ENCODE results near the gene KDM6B. TPM values are rescaled to one million over a fixed set of nuclear protein-coding genes. Genes with fewer than 3 reads are reported as not detected.
"Not testable (repeated sequence)": the region's sequence is repeated elsewhere in the genome, so short reads cannot be mapped to it uniquely, and the experiment has no call there.

Gene KDM6B
- total and polyA plus RNA-seq, 7 experiments from 2014 or later, result 0.95 to 179 (median 119) TPM

- no peaks in the 10 kb centered on the region for H3K9me3 ChIP-seq (ENCODE audit: control insufficient read depth in 2 of 3, low read length in 3 of 3)
- ChIA-PET CTCF (interaction anchor here (0.7 to 9.1 kb wide), 6 partner anchors 16 to 198 kb away, joined by 3 to 133 read pairs (median 4); no protein-coding TSS in a partner anchor), POLR2A (interaction anchor here (0.7 to 1.6 kb wide), 5 partner anchors 10 to 374 kb away, joined by 3 to 4 read pairs (median 3); no protein-coding TSS in a partner anchor)
- ATAC-seq (no peak), DNase-seq (no peak)
- Mint-ChIP-seq H3K27me3 (no peaks in the 10 kb centered on the region), H3K36me3 (peaks cover 0 to 9% (median 3%) of the 10 kb centered on the region in 5 donors), H3K4me3 (no peak overlapping the region), H3K9me3 (no peaks in the 10 kb centered on the region), H3K27ac (peak overlapping the region in 1 of 9 donors; percentile 67), H3K4me1 (peaks cover 5 to 20% (median 10%) of the 10 kb centered on the region in 7 donors)
- no peaks in the 10 kb centered on the region for H3K27me3 ChIP-seq (ENCODE audit: control insufficient read depth in 2 of 2, insufficient read depth in 2 of 2, low read length in 2 of 2)
- H3K27ac ChIP-seq (ENCODE audit: low read depth, low read length), result peak overlapping the region; percentile 83
- H3K36me3 ChIP-seq (ENCODE audit: control insufficient read depth in 2 of 3, insufficient read depth in 3 of 3, low read length in 3 of 3), result no peaks in the 10 kb centered on the region
- intact Hi-C loops (cut with micrococcal nuclease), result loop anchor here in 1 of 2 donors (5.0 kb wide), 3 partner anchors 287 to 523 kb away; partner anchors contain the start of gene RPL26
- H3K4me1 ChIP-seq (ENCODE audit: control insufficient read depth in 2 of 2, insufficient read depth in 2 of 2, low read length in 2 of 2), result peaks cover 24 to 28% of the 10 kb centered on the region in 2 donors
- peak overlapping the region; percentile 70 for H3K4me3 ChIP-seq (ENCODE audit: low read length)
Observed at GRCh38 chr17:7859028-7859427, 25.0 kb downstream of the KDM6B start.

GRCh38 chr17:7862692-7863437 lies 28.8 kb downstream of the KDM6B start:
- Mint-ChIP-seq H3K9me3 (no peaks in the 10 kb centered on the region), H3K27me3 (no peaks in the 10 kb centered on the region), H3K4me3 (no peak overlapping the region), H3K4me1 (peaks cover 16 to 32% (median 27%) of the 10 kb centered on the region in 7 donors), H3K36me3 (peaks cover 0 to 18% (median 3%) of the 10 kb centered on the region in 5 donors), H3K27ac (peak overlapping the region in 1 of 9 donors; percentile 60)
- H3K36me3 ChIP-seq (ENCODE audit: control insufficient read depth in 2 of 3, insufficient read depth in 3 of 3, low read length in 3 of 3), result no peaks in the 10 kb centered on the region
- DNase-seq (peak in 3 of 9 donors; percentile 48 to 53 (median 49)), ATAC-seq (no peak)
- no peaks in the 10 kb centered on the region for H3K9me3 ChIP-seq (ENCODE audit: control insufficient read depth in 2 of 3, low read length in 3 of 3)
- H3K4me1 ChIP-seq (ENCODE audit: control insufficient read depth in 2 of 2, insufficient read depth in 2 of 2, low read length in 2 of 2), result peaks cover 17 to 19% of the 10 kb centered on the region in 2 donors
- ChIA-PET CTCF (interaction anchor here (0.6 to 9.1 kb wide), 26 partner anchors 9 to 130 kb away, joined by 3 to 133 read pairs (median 4); partner anchors contain the start of gene CHD3), POLR2A (interaction anchor here (0.6 to 1.9 kb wide), 8 partner anchors 13 to 126 kb away, joined by 3 to 11 read pairs (median 4); partner anchors contain the start of genes CNTROB, RNF227 and TRAPPC1)
- intact Hi-C loops (cut with micrococcal nuclease), result loop anchor here (1.0 to 5.0 kb wide), 8 partner anchors 24 to 194 kb away; no protein-coding TSS in a partner anchor
- H3K4me3 ChIP-seq (ENCODE audit: low read length), result no peak overlapping the region
- H3K27ac ChIP-seq (ENCODE audit: low read depth, low read length), result no peak overlapping the region
- H3K27me3 ChIP-seq (ENCODE audit: control insufficient read depth in 2 of 2, insufficient read depth in 2 of 2, low read length in 2 of 2), result no peaks in the 10 kb centered on the region

- not testable (repeated sequence) for H3K4me3 ChIP-seq (ENCODE audit: low read length); H3K9me3 Mint-ChIP-seq; ATAC-seq; H3K27me3 ChIP-seq (ENCODE audit: control insufficient read depth in 2 of 2, insufficient read depth in 2 of 2, low read length in 2 of 2); H3K4me3 Mint-ChIP-seq; H3K27ac Mint-ChIP-seq; H3K27me3 Mint-ChIP-seq; H3K36me3 ChIP-seq (ENCODE audit: control insufficient read depth in 2 of 3, insufficient read depth in 3 of 3, low read length in 3 of 3); H3K9me3 ChIP-seq (ENCODE audit: control insufficient read depth in 2 of 3, low read length in 3 of 3); DNase-seq; H3K27ac ChIP-seq (ENCODE audit: low read depth, low read length)
- peaks cover 0 to 20% (median 3%) of the 10 kb centered on the region in 5 donors for H3K36me3 Mint-ChIP-seq
- H3K4me1 Mint-ChIP-seq, result peaks cover 28 to 45% (median 38%) of the 10 kb centered on the region in 7 donors
- peaks cover 16 to 23% of the 10 kb centered on the region in 2 donors for H3K4me1 ChIP-seq (ENCODE audit: control insufficient read depth in 2 of 2, insufficient read depth in 2 of 2, low read length in 2 of 2)
- intact Hi-C loops (cut with micrococcal nuclease), result loop anchor here (5.0 kb wide), 2 partner anchors 178 to 193 kb away; no protein-coding TSS in a partner anchor
- POLR2A ChIA-PET, result interaction anchor here (1.3 to 1.9 kb wide), 5 partner anchors 18 to 124 kb away, joined by 3 to 5 read pairs (median 3); no protein-coding TSS in a partner anchor
- CTCF ChIA-PET, result interaction anchor here (0.9 to 9.1 kb wide), 13 partner anchors 9 to 123 kb away, joined by 3 to 133 read pairs (median 5); no protein-coding TSS in a partner anchor
Observed at GRCh38 chr17:7864384-7864783, 30.4 kb downstream of the KDM6B start.

- Histone ChIP-seq H3K36me3 (ENCODE audit: control insufficient read depth in 2 of 3, insufficient read depth in 3 of 3, low read length in 3 of 3) (no peaks in the 10 kb centered on the region), H3K27me3 (ENCODE audit: control insufficient read depth in 2 of 2, insufficient read depth in 2 of 2, low read length in 2 of 2) (no peaks in the 10 kb centered on the region), H3K4me3 (ENCODE audit: low read length) (no peak overlapping the region), H3K4me1 (ENCODE audit: control insufficient read depth in 2 of 2, insufficient read depth in 2 of 2, low read length in 2 of 2) (peaks cover 16 to 23% of the 10 kb centered on the region in 2 donors), H3K27ac (ENCODE audit: low read depth, low read length) (no peak overlapping the region), H3K9me3 (ENCODE audit: control insufficient read depth in 2 of 3, low read length in 3 of 3) (no peaks in the 10 kb centered on the region)
- no peak for ATAC-seq
- intact Hi-C loops (cut with micrococcal nuclease), result loop anchor here (5.0 kb wide), 2 partner anchors 177 to 192 kb away; no protein-coding TSS in a partner anchor
- peaks cover 30 to 47% (median 38%) of the 10 kb centered on the region in 7 donors for H3K4me1 Mint-ChIP-seq
- POLR2A ChIA-PET, result interaction anchor here (0.6 to 1.9 kb wide), 7 partner anchors 12 to 125 kb away, joined by 3 to 5 read pairs (median 3); no protein-coding TSS in a partner anchor
- H3K27me3 Mint-ChIP-seq, result no peaks in the 10 kb centered on the region
- peaks cover 0 to 20% (median 0%) of the 10 kb centered on the region in 5 donors for H3K36me3 Mint-ChIP-seq
- no peak overlapping the region for H3K4me3 Mint-ChIP-seq
- no peaks in the 10 kb centered on the region for H3K9me3 Mint-ChIP-seq
- CTCF ChIA-PET, result interaction anchor here (0.5 to 9.1 kb wide), 7 partner anchors 30 to 192 kb away, joined by 3 to 133 read pairs (median 5); no protein-coding TSS in a partner anchor
- no peak overlapping the region for H3K27ac Mint-ChIP-seq
- DNase-seq, result no peak
Observed at GRCh38 chr17:7864995-7865650, 31.1 kb downstream of the KDM6B start.

- Mint-ChIP-seq H3K27me3 (no peaks in the 10 kb centered on the region), H3K4me1 (peaks cover 23 to 46% (median 43%) of the 10 kb centered on the region in 7 donors), H3K27ac (peak overlapping the region; percentile 53 to 92 (median 87)), H3K9me3 (no peaks in the 10 kb centered on the region), H3K4me3 (peak overlapping the region; percentile 46 to 83 (median 70)), H3K36me3 (peaks cover 3 to 20% (median 12%) of the 10 kb centered on the region in 5 donors)
- Histone ChIP-seq H3K4me3 (ENCODE audit: low read length) (peak overlapping the region; percentile 2), H3K4me1 (ENCODE audit: control insufficient read depth in 2 of 2, insufficient read depth in 2 of 2, low read length in 2 of 2) (peaks cover 16 to 20% of the 10 kb centered on the region in 2 donors), H3K27ac (ENCODE audit: low read depth, low read length) (peak overlapping the region; percentile 49), H3K36me3 (ENCODE audit: control insufficient read depth in 2 of 3, insufficient read depth in 3 of 3, low read length in 3 of 3) (no peaks in the 10 kb centered on the region), H3K27me3 (ENCODE audit: control insufficient read depth in 2 of 2, insufficient read depth in 2 of 2, low read length in 2 of 2) (no peaks in the 10 kb centered on the region), H3K9me3 (ENCODE audit: control insufficient read depth in 2 of 3, low read length in 3 of 3) (no peaks in the 10 kb centered on the region)
- intact Hi-C loops (cut with micrococcal nuclease), result no loop called here
- ATAC-seq, result peak; percentile 79
- no peak for DNase-seq
- ChIA-PET CTCF (interaction anchor here (1.0 to 3.1 kb wide), 3 partner anchors 33 to 122 kb away, joined by 4 to 19 read pairs (median 4); no protein-coding TSS in a partner anchor), POLR2A (interaction anchor here (0.8 to 2.8 kb wide), 5 partner anchors 9 to 48 kb away, joined by 3 to 12 read pairs (median 10); partner anchors contain the start of gene RNF227)
Observed at GRCh38 chr17:7867881-7868329, 33.9 kb downstream of the KDM6B start.

GRCh38 chr17:7873051-7873450 lies 39.0 kb downstream of the KDM6B start:
- CTCF ChIA-PET, result interaction anchor here (1.6 kb wide), 1 partner anchor 10 kb away, joined by 6 read pairs; no protein-coding TSS in a partner anchor
- no peak for DNase-seq
- peaks cover 9 to 12% of the 10 kb centered on the region in 2 donors for H3K4me1 ChIP-seq (ENCODE audit: control insufficient read depth in 2 of 2, insufficient read depth in 2 of 2, low read length in 2 of 2)

More at GRCh38 chr17:7873051-7873450, 39.0 kb downstream of the KDM6B start:
- no peak for ATAC-seq
- H3K4me1 Mint-ChIP-seq, result peaks cover 16 to 62% (median 47%) of the 10 kb centered on the region in 7 donors
- POLR2A ChIA-PET, result interaction anchor here (0.6 to 1.6 kb wide), 3 partner anchors 14 to 28 kb away, joined by 3 read pairs; partner anchors contain the start of gene NAA38
- Histone ChIP-seq H3K27me3 (ENCODE audit: control insufficient read depth in 2 of 2, insufficient read depth in 2 of 2, low read length in 2 of 2) (no peaks in the 10 kb centered on the region), H3K4me3 (ENCODE audit: low read length) (no peak overlapping the region), H3K27ac (ENCODE audit: low read depth, low read length) (no peak overlapping the region), H3K9me3 (ENCODE audit: control insufficient read depth in 2 of 3, low read length in 3 of 3) (no peaks in the 10 kb centered on the region), H3K36me3 (ENCODE audit: control insufficient read depth in 2 of 3, insufficient read depth in 3 of 3, low read length in 3 of 3) (peaks cover 0 to 10% (median 0%) of the 10 kb centered on the region in 3 experiments)
- H3K27ac Mint-ChIP-seq, result peak overlapping the region in 2 of 9 donors; percentile 12 to 13
- H3K4me3 Mint-ChIP-seq, result no peak overlapping the region
- no peaks in the 10 kb centered on the region for H3K27me3 Mint-ChIP-seq
- H3K36me3 Mint-ChIP-seq, result peaks cover 11 to 35% (median 23%) of the 10 kb centered on the region in 5 donors
- no peaks in the 10 kb centered on the region for H3K9me3 Mint-ChIP-seq
- intact Hi-C loops (cut with micrococcal nuclease), result no loop called here
